Neutrophil (primary cell): ENCODE data around the gene SHISA5.

ENCODE experiments used
- H3K27ac ChIP-seq: fragments of 200-600 bp; sonication (generic); 2 replicates; pipeline ENCODE4 v1.5.1; 2016; ENCODE audit warnings: mild to moderate bottlenecking, moderate library complexity
- H3K27me3 ChIP-seq: fragments of 200-600 bp; sonication (generic); 2 replicates; pipeline ENCODE4 v1.6.0; 2016; ENCODE audit warnings: mild to moderate bottlenecking
- H3K36me3 ChIP-seq: fragments of 200-600 bp; sonication (generic); 2 replicates; pipeline ENCODE4 v1.5.1; 2017
- H3K4me1 ChIP-seq, 2 experiments: fragments of 200-600 bp in 1 of 2; sonication (generic) in 1 of 2; 1 replicate in 1 of 2; 2 replicates in 1 of 2; pipeline versions ENCODE4 v1.5.1 to v1.6.1; 2013 to 2016; ENCODE audit warnings: low read depth in 1 of 2, low read length in 1 of 2, mild to moderate bottlenecking in 1 of 2, moderate library complexity in 1 of 2; ENCODE audit not compliant: control insufficient read depth in 1 of 2, insufficient read depth in 1 of 2
- H3K4me3 ChIP-seq, 2 experiments: fragments of 200-600 bp in 1 of 2; sonication (generic) in 1 of 2; 1 replicate in 1 of 2; 2 replicates in 1 of 2; pipeline ENCODE4 v1.5.1; 2013 to 2016; ENCODE audit warnings: low read depth in 1 of 2, low read length in 1 of 2, mild to moderate bottlenecking in 1 of 2, moderate library complexity in 1 of 2
- H3K9me3 ChIP-seq: fragments of 200-600 bp; sonication (generic); 2 replicates; pipeline ENCODE4 v1.5.1; 2016
- TF ChIP-seq, protein P1 (sequence below): fragments of 200-600 bp; sonication (generic); IDR thresholded peaks from 2 replicates; pipeline ENCODE4 v1.5.1; 2016; ENCODE audit warnings: antibody characterized with exemption

The SHISA5 gene

GRCh38 chr3:48548126-48548525 is 44.2 kb upstream of the SHISA5 start:
- Histone ChIP-seq H3K9me3 (no peaks in the 10 kb centered on the region), H3K4me1 (peaks cover 51% of the 10 kb centered on the region in 2 experiments), H3K27ac (peak overlapping the region; percentile 67), H3K36me3 (peaks cover 77% of the 10 kb centered on the region), H3K4me3 (no peak overlapping the region), H3K27me3 (no peaks in the 10 kb centered on the region)
- TF ChIP-seq, protein P1, sequence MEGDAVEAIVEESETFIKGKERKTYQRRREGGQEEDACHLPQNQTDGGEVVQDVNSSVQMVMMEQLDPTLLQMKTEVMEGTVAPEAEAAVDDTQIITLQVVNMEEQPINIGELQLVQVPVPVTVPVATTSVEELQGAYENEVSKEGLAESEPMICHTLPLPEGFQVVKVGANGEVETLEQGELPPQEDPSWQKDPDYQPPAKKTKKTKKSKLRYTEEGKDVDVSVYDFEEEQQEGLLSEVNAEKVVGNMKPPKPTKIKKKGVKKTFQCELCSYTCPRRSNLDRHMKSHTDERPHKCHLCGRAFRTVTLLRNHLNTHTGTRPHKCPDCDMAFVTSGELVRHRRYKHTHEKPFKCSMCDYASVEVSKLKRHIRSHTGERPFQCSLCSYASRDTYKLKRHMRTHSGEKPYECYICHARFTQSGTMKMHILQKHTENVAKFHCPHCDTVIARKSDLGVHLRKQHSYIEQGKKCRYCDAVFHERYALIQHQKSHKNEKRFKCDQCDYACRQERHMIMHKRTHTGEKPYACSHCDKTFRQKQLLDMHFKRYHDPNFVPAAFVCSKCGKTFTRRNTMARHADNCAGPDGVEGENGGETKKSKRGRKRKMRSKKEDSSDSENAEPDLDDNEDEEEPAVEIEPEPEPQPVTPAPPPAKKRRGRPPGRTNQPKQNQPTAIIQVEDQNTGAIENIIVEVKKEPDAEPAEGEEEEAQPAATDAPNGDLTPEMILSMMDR: no peak

- TF ChIP-seq, protein P1: no peak
- Histone ChIP-seq H3K36me3 (peaks cover 86% of the 10 kb centered on the region), H3K27me3 (no peaks in the 10 kb centered on the region), H3K27ac (no peak overlapping the region), H3K9me3 (no peaks in the 10 kb centered on the region), H3K4me3 (no peak overlapping the region), H3K4me1 (peaks cover 36% of the 10 kb centered on the region in 2 experiments)
These were observed 42.3 kb upstream of the SHISA5 start for GRCh38 chr3:48546203-48546829.

DNA sequence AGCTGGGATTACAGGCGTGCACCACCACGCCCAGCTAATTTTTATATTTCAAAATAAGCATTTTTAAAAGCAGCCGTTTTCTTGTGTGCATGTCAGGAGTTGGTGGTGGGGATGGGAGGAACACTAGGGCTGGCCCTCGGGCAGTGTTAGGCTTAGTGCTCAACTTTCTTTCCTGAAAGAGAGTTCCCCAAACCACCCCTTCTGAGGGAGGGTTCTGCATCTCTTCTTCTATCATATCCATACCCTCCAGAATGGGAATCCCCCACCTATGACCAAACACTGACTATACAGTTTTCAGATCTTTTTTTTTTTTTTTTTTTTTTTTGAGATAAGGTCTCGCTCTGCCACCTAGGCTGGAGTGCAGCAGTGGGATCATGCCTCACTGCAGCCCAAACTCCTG is 40.2 kb upstream of the SHISA5 start:
- peak overlapping the region; percentile 63 for H3K27ac ChIP-seq
- peaks cover 97% of the 10 kb centered on the region for H3K36me3 ChIP-seq
- no peak overlapping the region for H3K4me3 ChIP-seq
- H3K27me3 ChIP-seq: no peaks in the 10 kb centered on the region
- TF ChIP-seq, protein P1: no peak
- H3K9me3 ChIP-seq: no peaks in the 10 kb centered on the region
- H3K4me1 ChIP-seq: peaks cover 15 to 17% of the 10 kb centered on the region in 2 experiments

DNA sequence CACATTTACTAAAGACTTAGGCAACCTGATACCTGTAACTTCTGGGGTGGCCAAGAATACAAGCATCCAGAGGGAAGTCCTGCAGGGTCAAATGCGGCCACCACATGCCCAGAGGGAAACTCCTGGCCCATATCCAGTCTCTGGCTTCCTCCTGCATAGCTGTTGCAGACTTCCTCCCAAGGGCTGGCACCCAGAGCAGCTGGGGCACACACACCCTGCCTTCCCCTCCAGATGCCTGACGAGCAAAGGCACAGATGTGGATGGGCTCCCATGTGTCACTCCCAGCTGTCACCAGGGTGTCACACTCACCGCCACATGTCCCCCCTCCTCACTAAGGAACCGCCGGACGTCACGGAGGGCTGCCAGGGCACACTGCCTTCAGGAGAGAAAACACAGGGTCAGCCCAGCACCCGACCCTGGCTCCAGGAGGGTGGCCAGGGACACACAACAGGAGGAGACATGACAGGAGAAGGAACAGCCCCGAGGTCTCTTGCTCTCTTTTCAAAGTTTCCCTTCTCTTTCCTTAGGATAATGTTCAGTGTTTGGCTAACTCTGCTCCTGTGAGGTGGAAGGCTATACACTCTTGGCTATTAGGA is 39.4 kb upstream of the SHISA5 start:
- TF ChIP-seq, protein P1: no peak
- H3K27me3 ChIP-seq: no peaks in the 10 kb centered on the region
- H3K27ac ChIP-seq: peak overlapping the region; percentile 63
- H3K4me3 ChIP-seq: no peak overlapping the region
- H3K9me3 ChIP-seq: no peaks in the 10 kb centered on the region
- peaks cover 8 to 9% of the 10 kb centered on the region in 2 experiments for H3K4me1 ChIP-seq
- H3K36me3 ChIP-seq: peaks cover 97% of the 10 kb centered on the region

DNA sequence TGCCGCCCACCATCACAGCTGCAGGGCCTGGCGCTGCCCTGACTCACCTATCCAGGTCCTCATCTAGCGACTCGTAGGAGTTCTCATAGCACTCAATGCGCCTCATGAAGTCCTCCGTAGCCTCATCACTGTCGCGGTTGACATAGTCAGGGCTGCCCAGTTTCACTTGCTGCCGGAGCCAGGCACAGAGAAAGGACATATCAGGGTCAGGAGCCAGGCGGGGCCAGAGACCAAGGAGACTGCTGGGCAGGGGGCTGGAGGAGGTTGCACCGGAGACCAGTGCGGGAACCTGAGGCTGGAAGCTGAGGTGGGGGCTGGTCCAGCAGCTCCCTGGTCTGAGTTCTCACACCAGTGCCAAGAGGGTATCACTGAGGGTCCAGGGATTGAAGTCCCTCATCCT is 34.5 kb upstream of the SHISA5 start:
- no peak overlapping the region for H3K4me3 ChIP-seq
- H3K9me3 ChIP-seq: no peaks in the 10 kb centered on the region
- TF ChIP-seq, protein P1: no peak
- no peaks in the 10 kb centered on the region for H3K27me3 ChIP-seq
- peaks cover 21 to 22% of the 10 kb centered on the region in 2 experiments for H3K4me1 ChIP-seq
- H3K27ac ChIP-seq: no peak overlapping the region
- H3K36me3 ChIP-seq: peaks cover 98% of the 10 kb centered on the region
